ENCODE measurements around the gene PTHLH.
A peak's percentile ranks its signal among the peaks of the same experiment; 100 is the strongest.

PTHLH gene

GRCh38 chr12:27972721-27973120 is at the start of gene PTHLH:
Gene PTHLH, minus strand, starts transcription at chr12:27972733. Its CDS starts 3,239 bp downstream, at chr12:27969494.
- DNase-seq = no peak

- DNase-seq = peak; percentile 22
Observed at GRCh38 chr12:28021704-28022103, 49.2 kb upstream of the PTHLH start.

- DNase-seq = no peak
Observed at GRCh38 chr12:28017873-28018255, 45.3 kb upstream of the PTHLH start.

- no peak for DNase-seq
Observed at GRCh38 chr12:28017126-28017872, 44.8 kb upstream of the PTHLH start.

- no peak for DNase-seq
Observed at GRCh38 chr12:28015165-28015564, 42.6 kb upstream of the PTHLH start.

- DNase-seq = no peak
Observed at GRCh38 chr12:28014196-28014595, 41.7 kb upstream of the PTHLH start.

GRCh38 chr12:28012333-28012918 is 39.9 kb upstream of the PTHLH start:
- DNase-seq = no peak

GRCh38 chr12:28010036-28010435 is 37.5 kb upstream of the PTHLH start:
- no peak for DNase-seq

GRCh38 chr12:27999970-28000369 is 27.4 kb upstream of the PTHLH start:
- no peak for DNase-seq

GRCh38 chr12:27999521-27999920 is 27.0 kb upstream of the PTHLH start:
- DNase-seq = no peak

- no peak for DNase-seq
Observed at GRCh38 chr12:27998658-27999057, 26.1 kb upstream of the PTHLH start.

GRCh38 chr12:27998170-27998569 is 25.6 kb upstream of the PTHLH start:
- DNase-seq = no peak

- DNase-seq = no peak
Observed at GRCh38 chr12:27996761-27997160, 24.2 kb upstream of the PTHLH start.

- DNase-seq = no peak
Observed at GRCh38 chr12:27995406-27995805, 22.9 kb upstream of the PTHLH start.

- DNase-seq = no peak
Observed at GRCh38 chr12:27988594-27989233, 16.2 kb upstream of the PTHLH start.

- no peak for DNase-seq
Observed at GRCh38 chr12:27987331-27987730, 14.8 kb upstream of the PTHLH start.

GRCh38 chr12:27984275-27984674 is 11.7 kb upstream of the PTHLH start:
- DNase-seq = no peak

- DNase-seq = no peak
Observed at GRCh38 chr12:27982951-27983350, 10.4 kb upstream of the PTHLH start.

- DNase-seq = no peak
Observed at GRCh38 chr12:27982385-27982784, 9.9 kb upstream of the PTHLH start.

GRCh38 chr12:27981874-27982273 is 9.3 kb upstream of the PTHLH start:
- DNase-seq = no peak

GRCh38 chr12:27979145-27979544 is 6.6 kb upstream of the PTHLH start:
- DNase-seq = no peak

GRCh38 chr12:27975222-27976136 is 2.9 kb upstream of the PTHLH start:
- no peak for DNase-seq

- no peak for DNase-seq
Observed at GRCh38 chr12:27974735-27975221, 2.2 kb upstream of the PTHLH start.

All from NCI-H2029 treated with DMSO at 0.1 percent for 48 hours (cell line).